ENCODE data around the gene ZNF398.

ZNF398 gene

GRCh38 chr7:149229526-149229925 is 82.3 kb downstream of the ZNF398 start:
- H3K4me1 ChIP-seq (ENCODE audit: control insufficient read depth, insufficient read depth, low read length), result no peaks in the 10 kb centered on the region
- CTCF ChIA-PET, result interaction anchor here (0.5 kb wide), 1 partner anchor 598 kb away, joined by 7 read pairs; no protein-coding TSS in a partner anchor
- POLR2A ChIA-PET, result interaction anchor here (0.6 to 0.9 kb wide), 3 partner anchors 15 to 18 kb away, joined by 3 to 6 read pairs (median 4); no protein-coding TSS in a partner anchor

GRCh38 chr7:149232362-149232761 is 85.1 kb downstream of the ZNF398 start:
- TF ChIP-seq ZNF366 (tag by site-specific recombination; conservative IDR thresholded peaks at IDR 0.05) (peak; percentile 95), ZNF19 (tag by site-specific recombination; IDR thresholded peaks at IDR 0.05; ENCODE audit: low read depth) (no peak), ZXDB (tag by site-specific recombination; IDR thresholded peaks at IDR 0.05) (no peak)
- Histone ChIP-seq H3K9me3 (ENCODE audit: control insufficient read depth, insufficient read depth, low read depth, low read length) (no peaks in the 10 kb centered on the region), H3K4me3 (ENCODE audit: low read depth, low read length) (no peak overlapping the region), H3K4me1 (ENCODE audit: control insufficient read depth, insufficient read depth, low read length) (no peaks in the 10 kb centered on the region), H3K36me3 (ENCODE audit: control insufficient read depth in 2 of 2, insufficient read depth in 1 of 2, low read length in 2 of 2) (no peaks in the 10 kb centered on the region), H3K27ac (ENCODE audit: extremely low read depth, low read depth, low read length) (no peak overlapping the region)
- POLR2A ChIA-PET, result interaction anchor here (0.7 to 1.4 kb wide), 2 partner anchors 37 to 85 kb away, joined by 3 read pairs; partner anchors contain the start of genes ZNF282 and ZNF398
- CTCF ChIA-PET, result interaction anchor here (0.5 to 0.6 kb wide), 2 partner anchors 25 to 172 kb away, joined by 3 read pairs; no protein-coding TSS in a partner anchor

More at GRCh38 chr7:149229526-149229925, 82.3 kb downstream of the ZNF398 start:
- H3K36me3 ChIP-seq (ENCODE audit: control insufficient read depth in 2 of 2, insufficient read depth in 1 of 2, low read length in 2 of 2), result peaks cover 0 to 15% of the 10 kb centered on the region in 2 experiments; a peak in 1 of 3 replicates
- no peak overlapping the region for H3K4me3 ChIP-seq (ENCODE audit: low read depth, low read length)
- TF ChIP-seq ZBTB44 (tag by site-specific recombination; IDR thresholded peaks at IDR 0.05), result no peak
- TF ChIP-seq ZIC2 (tag by site-specific recombination; IDR thresholded peaks at IDR 0.05), result peak; percentile 48
- TF ChIP-seq ZNF423 (tag by site-specific recombination; IDR thresholded peaks at IDR 0.05), result 0 out of 2 replicates have a peak, but pooled peaks have one; percentile 50
- no peaks in the 10 kb centered on the region for H3K9me3 ChIP-seq (ENCODE audit: control insufficient read depth, insufficient read depth, low read depth, low read length)
- no peak overlapping the region for H3K27ac ChIP-seq (ENCODE audit: extremely low read depth, low read depth, low read length)

All from HEK293 (cell line).